HFFc6 (cell line): ENCODE results near the gene SSC4D. TPM values are rescaled to one million over a fixed set of nuclear protein-coding genes. Genes with fewer than 3 reads are reported as not detected.

Experiments used
- DNase-seq: peaks from one replicate; pipeline ENCODE4 v3.0.0-alpha.2; 2018
- H3K27ac Mint-ChIP-seq: 2 replicates; pipeline ENCODE4 v1.8.0; 2020; ENCODE audit warnings: mild to moderate bottlenecking, mixed read lengths
- H3K27me3 Mint-ChIP-seq: 2 replicates; pipeline ENCODE4 v1.8.0; 2021; ENCODE audit warnings: mild to moderate bottlenecking, moderate library complexity, mixed read lengths; ENCODE audit not compliant: insufficient read depth
- H3K36me3 Mint-ChIP-seq: 2 replicates; pipeline ENCODE4 v1.8.0; 2021; ENCODE audit warnings: low read depth, mixed read lengths
- H3K4me1 Mint-ChIP-seq: 2 replicates; pipeline ENCODE4 v1.8.0; 2020; ENCODE audit warnings: low read depth, mixed read lengths
- H3K4me3 Mint-ChIP-seq: 2 replicates; pipeline ENCODE4 v1.8.0; 2020; ENCODE audit warnings: mild to moderate bottlenecking, moderate library complexity, mixed read lengths
- H3K9me3 Mint-ChIP-seq: 2 replicates; pipeline ENCODE4 v1.8.0; 2020; ENCODE audit warnings: mild to moderate bottlenecking, mixed read lengths
- CTCF ChIP-seq: fragments of 200-600 bp; sonication (generic); IDR thresholded peaks from 2 replicates; pipeline ENCODE4 v1.5.0; 2021; ENCODE audit warnings: antibody characterized with exemption, mild to moderate bottlenecking
- total RNA-seq, 6 experiments: library from RNA; stranded (reverse); fragmentation: NEBNext Ultra II Directional; extraction: Animal tissue kit (Norgen Biotek cat#: 25700); gene quantifications; 2 replicates in 1 of 6; 3 replicates in 5 of 6; pipeline ENCODE4 v1.2.3, GENCODE V29; 2021

The SSC4D gene
- total RNA-seq, 6 experiments from 2014 or later = 0.23 to 1.1 (median 0.51) TPM

- Mint-ChIP-seq H3K36me3 (peaks cover 55% of the 10 kb centered on the region), H3K27ac (0 out of 2 replicates have a peak overlapping the region, but pooled peaks have one; percentile 97), H3K9me3 (no peaks in the 10 kb centered on the region), H3K27me3 (peaks cover 5% of the 10 kb centered on the region; the same call in 1 of the 2 replicates), H3K4me3 (peak overlapping the region; percentile 99), H3K4me1 (peaks cover 62% of the 10 kb centered on the region)
- no peak for DNase-seq
- TF ChIP-seq CTCF = no peak
Measured at GRCh38 chr7:76354981-76355730, 54.3 kb downstream of the SSC4D start.

DNA sequence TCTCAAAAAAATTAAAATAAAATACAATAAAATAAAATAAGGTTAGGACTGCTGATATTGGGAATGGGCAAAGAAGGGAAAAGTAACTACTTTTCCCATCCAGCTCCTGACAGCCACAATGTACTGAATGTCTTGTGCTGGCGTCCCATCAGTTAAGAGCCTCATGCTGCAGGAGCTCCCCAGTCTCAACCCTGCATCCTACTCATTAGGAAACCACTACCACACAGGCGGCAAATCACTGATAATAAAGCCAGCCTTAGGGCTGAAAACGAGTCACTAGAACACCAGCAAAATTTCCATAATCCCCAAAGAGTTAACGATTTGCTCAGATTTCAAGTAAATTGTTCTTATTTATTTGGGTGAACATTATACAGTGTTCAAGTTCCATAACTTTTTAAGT lies 55.0 kb downstream of the SSC4D start:
- Mint-ChIP-seq H3K27me3 (peaks cover 5% of the 10 kb centered on the region; the same call in 1 of the 2 replicates), H3K36me3 (peaks cover 59% of the 10 kb centered on the region), H3K27ac (no peak overlapping the region), H3K9me3 (no peaks in the 10 kb centered on the region), H3K4me3 (no peak overlapping the region), H3K4me1 (peaks cover 59% of the 10 kb centered on the region)
- no peak for DNase-seq
- no peak for TF ChIP-seq CTCF

DNA sequence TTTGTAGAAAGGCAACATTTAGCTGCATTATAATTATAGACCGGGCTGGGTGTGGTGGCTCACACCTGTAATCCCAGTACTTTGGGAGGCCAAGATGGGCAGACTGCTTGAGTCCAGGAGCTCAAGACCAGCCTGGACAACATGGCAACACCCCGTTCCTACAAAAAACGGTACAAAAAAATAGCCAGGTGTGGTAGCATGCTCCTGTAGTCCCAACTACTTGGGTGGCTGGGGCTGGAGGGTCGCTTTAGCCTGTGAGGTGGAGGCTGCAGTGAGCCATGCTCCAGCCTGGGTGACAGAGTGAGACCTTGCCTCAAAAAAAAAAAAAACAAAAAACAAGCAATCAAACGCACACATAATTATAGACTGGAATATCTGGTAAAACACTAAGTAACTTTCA lies 55.8 kb downstream of the SSC4D start:
- DNase-seq = no peak
- peaks cover 5% of the 10 kb centered on the region; the same call in 1 of the 2 replicates for H3K27me3 Mint-ChIP-seq
- H3K36me3 Mint-ChIP-seq = peaks cover 63% of the 10 kb centered on the region
- H3K4me1 Mint-ChIP-seq = peaks cover 63% of the 10 kb centered on the region
- 0 out of 2 replicates have a peak overlapping the region, but pooled peaks have one; percentile 13 for H3K4me3 Mint-ChIP-seq
- H3K27ac Mint-ChIP-seq = no peak overlapping the region
- no peak for TF ChIP-seq CTCF
- H3K9me3 Mint-ChIP-seq = no peaks in the 10 kb centered on the region

GRCh38 chr7:76352193-76352592 lies 57.3 kb downstream of the SSC4D start:
- TF ChIP-seq CTCF = no peak
- Mint-ChIP-seq H3K36me3 (peaks cover 62% of the 10 kb centered on the region), H3K27ac (peak overlapping the region; percentile 65), H3K4me1 (peaks cover 69% of the 10 kb centered on the region), H3K4me3 (no peak overlapping the region; the same call in 1 of the 2 replicates), H3K9me3 (no peaks in the 10 kb centered on the region), H3K27me3 (peaks cover 5% of the 10 kb centered on the region; the same call in 1 of the 2 replicates)
- no peak for DNase-seq

- no peak for DNase-seq
- H3K4me3 Mint-ChIP-seq = peak overlapping the region; percentile 8; the same call in 1 of the 2 replicates
- H3K4me1 Mint-ChIP-seq = peaks cover 69% of the 10 kb centered on the region
- no peak for TF ChIP-seq CTCF
- H3K36me3 Mint-ChIP-seq = peaks cover 62% of the 10 kb centered on the region
- peaks cover 5% of the 10 kb centered on the region for H3K27me3 Mint-ChIP-seq
- peak overlapping the region; percentile 59 for H3K27ac Mint-ChIP-seq
- no peaks in the 10 kb centered on the region for H3K9me3 Mint-ChIP-seq
Measured at GRCh38 chr7:76351372-76351771, 58.1 kb downstream of the SSC4D start.
